SK-N-SH treated with all-trans-retinoic acid at 6 μM for 48 hours (cell line): Measurements from ENCODE around the gene CENPP.

Experiments
- ATAC-seq: fragments of 200-7000 bp; cut with Tn5 transposase; 3 replicates; pipeline ENCODE4 v1.9.1; 2020; ENCODE audit warnings: mild to moderate bottlenecking, moderate library complexity
- ARNTL ChIP-seq: fragments of 450-650 bp; formaldehyde crosslinking; IDR thresholded peaks from 2 replicates; pipeline ENCODE4 v1.5.0; 2020; ENCODE audit warnings: low read depth, mild to moderate bottlenecking, moderate library complexity, borderline replicate concordance
- CSDC2 ChIP-seq: fragments of 250-450 bp; sonication (Bioruptor Pico); IDR thresholded peaks from 2 replicates; pipeline ENCODE4 v1.5.0; 2020; ENCODE audit warnings: mild to moderate bottlenecking, moderate library complexity
- CSRNP3 ChIP-seq: fragments of 250-450 bp; sonication (Bioruptor Pico); IDR thresholded peaks from 2 replicates; pipeline ENCODE4 v1.5.1; 2021; ENCODE audit warnings: mild to moderate bottlenecking, moderate library complexity
- ESRRG ChIP-seq: fragments of 250-450 bp; sonication (Bioruptor Pico); IDR thresholded peaks from 2 replicates; pipeline ENCODE4 v1.6.1; 2021; ENCODE audit warnings: mild to moderate bottlenecking
- GLIS3 ChIP-seq: fragments of 250-450 bp; sonication (Bioruptor Pico); IDR thresholded peaks from 2 replicates; pipeline ENCODE4 v1.5.0; 2020; ENCODE audit warnings: mild to moderate bottlenecking, moderate library complexity
- ISL1 ChIP-seq: fragments of 250-450 bp; sonication (Bioruptor Pico); IDR thresholded peaks from 2 replicates; pipeline ENCODE4 v2.1.2; 2022; ENCODE audit warnings: mild to moderate bottlenecking, moderate library complexity
- OSR1 ChIP-seq: fragments of 250-450 bp; sonication (Bioruptor Pico); IDR thresholded peaks from 2 replicates; pipeline ENCODE4 v1.8.0; 2022; ENCODE audit warnings: moderate library complexity, mild to moderate bottlenecking, inconsistent platforms
- PATZ1 ChIP-seq: fragments of 250-450 bp; sonication (Bioruptor Pico); IDR thresholded peaks from 2 replicates; pipeline ENCODE4 v1.8.0; 2020; ENCODE audit warnings: mild to moderate bottlenecking, moderate library complexity, borderline replicate concordance
- RARB ChIP-seq: fragments of 250-450 bp; sonication (Bioruptor Pico); IDR thresholded peaks from 2 replicates; pipeline ENCODE4 v1.8.0; 2021; ENCODE audit warnings: mild to moderate bottlenecking, moderate library complexity
- SNAI2 ChIP-seq: fragments of 250-450 bp; sonication (Bioruptor Pico); IDR thresholded peaks from 2 replicates; pipeline ENCODE4 v1.5.0; 2020; ENCODE audit warnings: mild to moderate bottlenecking, moderate library complexity
- TCF4 ChIP-seq: fragments of 250-450 bp; sonication (Bioruptor Pico); IDR thresholded peaks from 2 replicates; pipeline ENCODE4 v1.8.0; 2021; ENCODE audit warnings: mild to moderate bottlenecking, moderate library complexity, borderline replicate concordance
- TOX ChIP-seq: fragments of 250-450 bp; sonication (Bioruptor Pico); IDR thresholded peaks from 2 replicates; pipeline ENCODE4 v1.8.0; 2021; ENCODE audit warnings: mild to moderate bottlenecking, moderate library complexity, borderline replicate concordance
- ZC3H10 ChIP-seq: fragments of 250-450 bp; sonication (Bioruptor Pico); IDR thresholded peaks from 2 replicates; pipeline ENCODE4 v1.5.1; 2021; ENCODE audit warnings: mild to moderate bottlenecking, moderate library complexity
- ZFP3 ChIP-seq: fragments of 250-450 bp; sonication (Bioruptor Pico); IDR thresholded peaks from 2 replicates; pipeline ENCODE4 v1.5.0; 2020; ENCODE audit warnings: mild to moderate bottlenecking, moderate library complexity
- ZFP30 ChIP-seq: fragments of 450-650 bp; formaldehyde crosslinking; IDR thresholded peaks from 2 replicates; pipeline ENCODE4 v1.5.0; 2022; ENCODE audit warnings: mild to moderate bottlenecking, moderate library complexity
- ZNF565 ChIP-seq: fragments of 450-650 bp; formaldehyde crosslinking; conservative IDR thresholded peaks from 2 replicates; pipeline ENCODE4 v1.5.0; 2020; ENCODE audit warnings: low read depth, mild to moderate bottlenecking, moderate library complexity
- ZNF70 ChIP-seq: fragments of 450-650 bp; formaldehyde crosslinking; IDR thresholded peaks from 2 replicates; pipeline ENCODE4 v1.5.0; 2020; ENCODE audit warnings: mild to moderate bottlenecking, moderate library complexity
- ZNF8 ChIP-seq: fragments of 450-650 bp; formaldehyde crosslinking; IDR thresholded peaks from 2 replicates; pipeline ENCODE4 v1.5.0; 2020; ENCODE audit warnings: mild to moderate bottlenecking, moderate library complexity
- TF ChIP-seq, protein P1 (sequence below): fragments of 250-450 bp; sonication (Bioruptor Pico); IDR thresholded peaks from 2 replicates; pipeline ENCODE4 v1.8.0; 2021; ENCODE audit warnings: low read depth, mild to moderate bottlenecking, moderate library complexity, borderline replicate concordance
- TF ChIP-seq, protein P2 (sequence below): fragments of 250-450 bp; sonication (Bioruptor Pico); IDR thresholded peaks from 2 replicates; pipeline ENCODE4 v1.5.1; 2020; ENCODE audit warnings: low read depth, mild to moderate bottlenecking, moderate library complexity
- TF ChIP-seq, protein P3 (sequence below): fragments of 250-450 bp; sonication (Bioruptor Pico); IDR thresholded peaks from 2 replicates; pipeline ENCODE4 v1.5.0; 2020; ENCODE audit warnings: mild to moderate bottlenecking, moderate library complexity

The CENPP gene

DNA sequence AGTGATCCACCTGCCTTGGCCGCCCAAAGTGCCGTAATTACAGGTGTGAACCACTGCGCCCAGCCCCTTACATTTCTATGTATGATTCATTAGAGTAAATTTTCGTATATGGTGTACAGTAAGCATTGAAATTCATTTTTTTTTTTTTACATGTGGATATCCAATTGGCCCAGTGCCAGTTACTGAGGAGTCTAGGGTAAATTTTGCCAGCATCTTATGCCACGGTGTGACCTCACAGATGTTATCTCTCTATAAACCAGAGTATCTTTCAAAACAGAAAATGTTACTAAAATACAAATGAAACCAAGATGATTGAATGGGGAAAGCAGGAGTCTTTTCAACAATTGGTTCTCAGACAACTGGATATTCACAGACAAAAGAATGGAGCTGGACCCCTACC, 279.5 kb downstream of the CENPP start:
- TF ChIP-seq ISL1 (CRISPR knock-in tag) (no peak), CSDC2 (no peak), ZFP3 (CRISPR knock-in tag) (no peak), OSR1 (CRISPR knock-in tag) (no peak), RARB (CRISPR knock-in tag) (no peak), PATZ1 (CRISPR knock-in tag) (no peak), GLIS3 (CRISPR knock-in tag) (no peak), ZNF565 (CRISPR knock-in tag) (no peak), ZC3H10 (CRISPR knock-in tag) (no peak), TOX (no peak), TCF4 (CRISPR knock-in tag) (no peak), ARNTL (CRISPR knock-in tag) (no peak)
- TF ChIP-seq, protein P1, sequence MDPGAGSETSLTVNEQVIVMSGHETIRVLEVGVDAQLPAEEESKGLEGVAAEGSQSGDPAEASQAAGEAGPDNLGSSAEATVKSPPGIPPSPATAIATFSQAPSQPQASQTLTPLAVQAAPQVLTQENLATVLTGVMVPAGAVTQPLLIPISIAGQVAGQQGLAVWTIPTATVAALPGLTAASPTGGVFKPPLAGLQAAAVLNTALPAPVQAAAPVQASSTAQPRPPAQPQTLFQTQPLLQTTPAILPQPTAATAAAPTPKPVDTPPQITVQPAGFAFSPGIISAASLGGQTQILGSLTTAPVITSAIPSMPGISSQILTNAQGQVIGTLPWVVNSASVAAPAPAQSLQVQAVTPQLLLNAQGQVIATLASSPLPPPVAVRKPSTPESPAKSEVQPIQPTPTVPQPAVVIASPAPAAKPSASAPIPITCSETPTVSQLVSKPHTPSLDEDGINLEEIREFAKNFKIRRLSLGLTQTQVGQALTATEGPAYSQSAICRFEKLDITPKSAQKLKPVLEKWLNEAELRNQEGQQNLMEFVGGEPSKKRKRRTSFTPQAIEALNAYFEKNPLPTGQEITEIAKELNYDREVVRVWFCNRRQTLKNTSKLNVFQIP (CRISPR knock-in tag) = no peak
- TF ChIP-seq, protein P2, sequence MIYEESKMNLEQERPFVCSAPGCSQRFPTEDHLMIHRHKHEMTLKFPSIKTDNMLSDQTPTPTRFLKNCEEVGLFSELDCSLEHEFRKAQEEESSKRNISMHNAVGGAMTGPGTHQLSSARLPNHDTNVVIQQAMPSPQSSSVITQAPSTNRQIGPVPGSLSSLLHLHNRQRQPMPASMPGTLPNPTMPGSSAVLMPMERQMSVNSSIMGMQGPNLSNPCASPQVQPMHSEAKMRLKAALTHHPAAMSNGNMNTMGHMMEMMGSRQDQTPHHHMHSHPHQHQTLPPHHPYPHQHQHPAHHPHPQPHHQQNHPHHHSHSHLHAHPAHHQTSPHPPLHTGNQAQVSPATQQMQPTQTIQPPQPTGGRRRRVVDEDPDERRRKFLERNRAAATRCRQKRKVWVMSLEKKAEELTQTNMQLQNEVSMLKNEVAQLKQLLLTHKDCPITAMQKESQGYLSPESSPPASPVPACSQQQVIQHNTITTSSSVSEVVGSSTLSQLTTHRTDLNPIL = no peak
- ATAC-seq = no peak

- ATAC-seq = no peak; the same call in 2 of the 3 replicates
- no peak for TF ChIP-seq ZNF8 (CRISPR knock-in tag)
Observed at GRCh38 chr9:92607088-92607487, 281.3 kb downstream of the CENPP start.

GRCh38 chr9:92607773-92608172, 282.0 kb downstream of the CENPP start:
- ATAC-seq = peak; percentile 82
- TF ChIP-seq TCF4 (CRISPR knock-in tag) = peak; percentile 93
- TF ChIP-seq ZC3H10 (CRISPR knock-in tag) = no peak
- TF ChIP-seq, all 23 proteins: peak for 1

DNA sequence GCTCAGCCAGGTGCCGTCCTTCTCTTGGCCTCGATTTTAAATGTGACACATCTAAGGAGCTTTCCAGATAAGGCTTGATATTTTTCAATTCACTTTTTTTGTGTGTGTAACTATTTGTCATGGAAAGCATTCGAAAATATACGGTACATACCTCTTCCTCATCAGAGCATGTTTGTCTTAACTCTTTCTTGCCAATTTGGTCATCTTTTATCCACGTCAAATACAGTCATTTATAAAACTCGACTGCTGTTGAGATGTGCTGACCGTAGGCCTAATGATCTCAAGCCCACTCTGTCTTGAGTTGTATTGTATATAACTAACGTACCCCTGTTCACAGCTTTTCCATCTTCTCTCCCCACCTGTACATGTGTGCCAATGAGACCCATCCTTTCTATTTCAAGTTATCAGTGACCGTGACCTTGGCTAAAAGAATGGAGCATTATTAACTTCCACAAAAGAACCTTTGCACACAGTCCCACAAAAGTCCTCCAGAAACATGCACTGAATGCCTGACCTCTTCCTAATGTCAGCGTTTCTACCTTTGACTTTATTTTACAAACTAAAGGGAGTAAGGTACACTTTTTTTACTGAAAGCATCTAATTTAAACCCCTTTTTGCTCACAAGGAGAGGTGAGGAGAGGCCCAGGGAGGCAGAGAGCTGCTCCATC, 282.6 kb downstream of the CENPP start:
- TF ChIP-seq ZFP3 (CRISPR knock-in tag) = no peak
- no peak for TF ChIP-seq ARNTL (CRISPR knock-in tag)
- ATAC-seq = no peak

- ATAC-seq = peak; percentile 38
- TF ChIP-seq CSRNP3 (CRISPR knock-in tag) (no peak), CSDC2 (no peak), ZNF565 (CRISPR knock-in tag) (no peak), SNAI2 (CRISPR knock-in tag) (no peak), RARB (CRISPR knock-in tag) (no peak), ESRRG (CRISPR knock-in tag) (no peak), GLIS3 (CRISPR knock-in tag) (no peak), OSR1 (CRISPR knock-in tag) (no peak), ZNF70 (no peak), ARNTL (CRISPR knock-in tag) (no peak), ZFP3 (CRISPR knock-in tag) (no peak), ZNF8 (CRISPR knock-in tag) (no peak), TOX (no peak), ZFP30 (CRISPR knock-in tag) (no peak), ISL1 (CRISPR knock-in tag) (no peak)
- TF ChIP-seq, protein P3, sequence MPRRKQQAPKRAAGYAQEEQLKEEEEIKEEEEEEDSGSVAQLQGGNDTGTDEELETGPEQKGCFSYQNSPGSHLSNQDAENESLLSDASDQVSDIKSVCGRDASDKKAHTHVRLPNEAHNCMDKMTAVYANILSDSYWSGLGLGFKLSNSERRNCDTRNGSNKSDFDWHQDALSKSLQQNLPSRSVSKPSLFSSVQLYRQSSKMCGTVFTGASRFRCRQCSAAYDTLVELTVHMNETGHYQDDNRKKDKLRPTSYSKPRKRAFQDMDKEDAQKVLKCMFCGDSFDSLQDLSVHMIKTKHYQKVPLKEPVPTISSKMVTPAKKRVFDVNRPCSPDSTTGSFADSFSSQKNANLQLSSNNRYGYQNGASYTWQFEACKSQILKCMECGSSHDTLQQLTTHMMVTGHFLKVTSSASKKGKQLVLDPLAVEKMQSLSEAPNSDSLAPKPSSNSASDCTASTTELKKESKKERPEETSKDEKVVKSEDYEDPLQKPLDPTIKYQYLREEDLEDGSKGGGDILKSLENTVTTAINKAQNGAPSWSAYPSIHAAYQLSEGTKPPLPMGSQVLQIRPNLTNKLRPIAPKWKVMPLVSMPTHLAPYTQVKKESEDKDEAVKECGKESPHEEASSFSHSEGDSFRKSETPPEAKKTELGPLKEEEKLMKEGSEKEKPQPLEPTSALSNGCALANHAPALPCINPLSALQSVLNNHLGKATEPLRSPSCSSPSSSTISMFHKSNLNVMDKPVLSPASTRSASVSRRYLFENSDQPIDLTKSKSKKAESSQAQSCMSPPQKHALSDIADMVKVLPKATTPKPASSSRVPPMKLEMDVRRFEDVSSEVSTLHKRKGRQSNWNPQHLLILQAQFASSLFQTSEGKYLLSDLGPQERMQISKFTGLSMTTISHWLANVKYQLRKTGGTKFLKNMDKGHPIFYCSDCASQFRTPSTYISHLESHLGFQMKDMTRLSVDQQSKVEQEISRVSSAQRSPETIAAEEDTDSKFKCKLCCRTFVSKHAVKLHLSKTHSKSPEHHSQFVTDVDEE (CRISPR knock-in tag) = no peak
- TF ChIP-seq, protein P1 (CRISPR knock-in tag) = no peak
Observed at GRCh38 chr9:92608909-92609445, 283.2 kb downstream of the CENPP start.
